K562 (cell line): Measurements from ENCODE around the gene QPRT. TPM values are rescaled to one million over a fixed set of nuclear protein-coding genes. Genes with fewer than 3 reads are reported as not detected.
A peak's percentile ranks its signal among the peaks of the same experiment; 100 is the strongest.

ENCODE experiments used
- BRD9 ChIP-seq: fragments of 450-650 bp; IDR thresholded peaks from 2 replicates; pipeline ENCODE4 v1.6.1; 2018; ENCODE audit warnings: low read depth; ENCODE audit not compliant: partially characterized antibody
- CSDE1 ChIP-seq, 2 experiments: fragments of 450-650 bp; IDR thresholded peaks; 2 replicates each; pipeline ENCODE4 v1.6.1; 2016; ENCODE audit warnings: mild to moderate bottlenecking in 1 of 2
- EGR1 ChIP-seq: fragments of 450-650 bp; conservative IDR thresholded peaks from 2 replicates; pipeline ENCODE4 v1.6.1; 2017; ENCODE audit warnings: mild to moderate bottlenecking
- FOXA3 ChIP-seq, 2 experiments: fragments of 450-650 bp in 1 of 2; sonication (generic) in 1 of 2; formaldehyde crosslinking; IDR thresholded peaks in 1 of 2; conservative IDR thresholded peaks in 1 of 2; 2 replicates each; pipeline versions ENCODE4 v1.4.0 to v1.8.0; 2020 to 2022; ENCODE audit warnings: mild to moderate bottlenecking in 2 of 2, missing genetic modification reagents in 1 of 2
- GABPB1 ChIP-seq: sonication (generic); formaldehyde crosslinking; IDR thresholded peaks from 2 replicates; pipeline ENCODE4 v1.8.0; 2022; ENCODE audit warnings: mild to moderate bottlenecking, missing genetic modification reagents
- HDAC6 ChIP-seq: IDR thresholded peaks from 2 replicates; pipeline ENCODE4 v1.6.1; 2012; ENCODE audit warnings: low read depth, mild to moderate bottlenecking, control low read depth, inconsistent platforms, low read length, moderate library complexity
- HSF4 ChIP-seq: fragments of 250-450 bp; sonication (Bioruptor Pico); IDR thresholded peaks from 2 replicates; pipeline ENCODE4 v2.1.2; 2022; ENCODE audit warnings: mild to moderate bottlenecking, moderate library complexity, borderline replicate concordance
- KDM1A ChIP-seq, 2 experiments: fragments of 450-650 bp; IDR thresholded peaks; 2 replicates each; pipeline ENCODE4 v1.6.1; 2016; ENCODE audit warnings: mild to moderate bottlenecking in 2 of 2
- KDM5B ChIP-seq: fragments of 200-600 bp; sonication (generic); IDR thresholded peaks from 2 replicates; pipeline ENCODE4 v1.6.1; 2012; ENCODE audit warnings: low read depth, mild to moderate bottlenecking, moderate library complexity, low read length, control low read depth, inconsistent platforms; ENCODE audit not compliant: insufficient replicate concordance
- MTA1 ChIP-seq: fragments of 450-650 bp; IDR thresholded peaks from 2 replicates; pipeline ENCODE4 v1.6.1; 2017; ENCODE audit warnings: borderline replicate concordance
- MTA2 ChIP-seq: fragments of 450-650 bp; IDR thresholded peaks from 2 replicates; pipeline ENCODE4 v1.6.1; 2016; ENCODE audit warnings: low read depth
- SPI1 ChIP-seq: IDR thresholded peaks from 2 replicates; pipeline ENCODE4 v1.6.1; 2011; ENCODE audit warnings: low read depth, low read length, control low read depth, borderline replicate concordance
- SRSF7 ChIP-seq: fragments of 200-400 bp; formaldehyde crosslinking; optimal IDR thresholded peaks from 2 replicates; pipeline ENCODE3; 2017; ENCODE audit warnings: mild to moderate bottlenecking, low read depth, low read length
- TCF7L2 ChIP-seq: fragments of 150-350 bp; IDR thresholded peaks from 2 replicates; pipeline ENCODE4 v1.6.1; 2016; ENCODE audit warnings: low read depth, mild to moderate bottlenecking, low read length, moderate library complexity
- TFAM ChIP-seq: fragments of 250-450 bp; sonication (Bioruptor Pico); conservative IDR thresholded peaks from 2 replicates; pipeline ENCODE4 v1.5.0; 2021; ENCODE audit warnings: mild to moderate bottlenecking, moderate library complexity
- XRCC4 ChIP-seq: IDR thresholded peaks from one replicate; pipeline ENCODE4 v1.6.1; 2011; ENCODE audit not compliant: insufficient read depth, insufficient read length; ENCODE audit errors: extremely low read depth
- ZBTB17 ChIP-seq: fragments of 450-650 bp; formaldehyde crosslinking; IDR thresholded peaks from 2 replicates; pipeline ENCODE4 v1.4.0; 2020; ENCODE audit warnings: mild to moderate bottlenecking
- ZFPM2 ChIP-seq: fragments of 250-450 bp; sonication (Bioruptor Pico); IDR thresholded peaks from 2 replicates; pipeline ENCODE4 v1.5.1; 2022; ENCODE audit warnings: mild to moderate bottlenecking
- ZNF124 ChIP-seq: sonication (generic); formaldehyde crosslinking; IDR thresholded peaks from 2 replicates; pipeline ENCODE4 v1.8.1; 2022; ENCODE audit warnings: missing genetic modification reagents
- ZNF140 ChIP-seq: fragments of 250-450 bp; sonication (Bioruptor Pico); IDR thresholded peaks from 2 replicates; pipeline ENCODE4 v1.8.0; 2021; ENCODE audit warnings: moderate library complexity, mild to moderate bottlenecking, inconsistent platforms
- ZNF830 ChIP-seq: fragments of 250-450 bp; sonication (Bioruptor Pico); IDR thresholded peaks from 2 replicates; pipeline ENCODE4 v1.5.0; 2021; ENCODE audit warnings: mild to moderate bottlenecking
- polyA plus RNA-seq, 8 experiments: library from polyadenylated mRNA; depleted of rRNA in 4 of 8; stranded (reverse) in 5 of 8; unstranded in 3 of 8; fragments of >200 nt; fragmentation: Nextera tagmentation in 2 of 8; fragmentation: Illumina TruSeq in 1 of 8; extraction: Ambion mirVana in 2 of 8; extraction: Trizol in 1 of 8; gene quantifications; 2 replicates each; pipeline versions ENCODE4 v1.2.1 to v1.2.3, GENCODE V29; 2011 to 2014; ENCODE audit warnings: inconsistent platforms in 1 of 8, missing spikeins in 1 of 8
- total RNA-seq, 7 experiments: library from RNA; depleted of rRNA in 6 of 7; stranded (reverse); fragments of >200 nt in 6 of 7; fragmentation: Illumina TruSeq in 2 of 7; extraction: Trizol in 2 of 7; gene quantifications; 2 replicates each; pipeline versions ENCODE4 v1.2.1 to v1.2.3, GENCODE V29; 2011 to 2021; ENCODE audit warnings: low replicate concordance in 1 of 7
- TF ChIP-seq, protein P1 (sequence below): fragments of 450-650 bp; IDR thresholded peaks from 2 replicates; pipeline ENCODE4 v1.6.1; 2016; ENCODE audit warnings: antibody characterized with exemption
- TF ChIP-seq, protein P2 (sequence below): sonication (generic); formaldehyde crosslinking; IDR thresholded peaks from 2 replicates; pipeline ENCODE4 v1.8.0; 2022; ENCODE audit warnings: mild to moderate bottlenecking, missing genetic modification reagents
- TF ChIP-seq, protein P3 (sequence below): fragments of 450-650 bp; formaldehyde crosslinking; IDR thresholded peaks from 2 replicates; pipeline ENCODE4 v1.4.0; 2022; ENCODE audit warnings: missing genetic modification characterization
- TF ChIP-seq, protein P4 (sequence below): fragments of 250-450 bp; sonication (Bioruptor Pico); IDR thresholded peaks from 2 replicates; pipeline ENCODE4 v1.4.0; 2020; ENCODE audit warnings: mild to moderate bottlenecking, moderate library complexity

QPRT gene
- total and polyA plus RNA-seq, 9 of the 15 experiments (the other 6 are each of a cell fraction or from before 2014, with no cell fraction given): 7.7 to 112 (median 64.1) TPM

DNA sequence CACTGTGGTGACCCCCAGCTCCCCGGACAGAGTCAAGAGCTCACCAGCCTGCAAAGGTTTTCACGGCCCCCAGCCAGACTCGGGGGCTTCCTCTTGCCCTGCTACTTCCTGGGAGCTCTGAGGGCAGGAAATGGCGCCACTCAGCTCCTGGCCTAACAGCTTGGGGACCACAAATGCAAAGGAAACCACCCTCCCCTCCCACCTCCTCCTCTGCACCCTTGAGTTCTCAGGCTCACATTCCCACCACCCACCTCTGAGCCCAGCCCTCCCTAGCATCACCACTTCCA lies 16.3 kb upstream of the QPRT start (continued):
- TF ChIP-seq, protein P1, sequence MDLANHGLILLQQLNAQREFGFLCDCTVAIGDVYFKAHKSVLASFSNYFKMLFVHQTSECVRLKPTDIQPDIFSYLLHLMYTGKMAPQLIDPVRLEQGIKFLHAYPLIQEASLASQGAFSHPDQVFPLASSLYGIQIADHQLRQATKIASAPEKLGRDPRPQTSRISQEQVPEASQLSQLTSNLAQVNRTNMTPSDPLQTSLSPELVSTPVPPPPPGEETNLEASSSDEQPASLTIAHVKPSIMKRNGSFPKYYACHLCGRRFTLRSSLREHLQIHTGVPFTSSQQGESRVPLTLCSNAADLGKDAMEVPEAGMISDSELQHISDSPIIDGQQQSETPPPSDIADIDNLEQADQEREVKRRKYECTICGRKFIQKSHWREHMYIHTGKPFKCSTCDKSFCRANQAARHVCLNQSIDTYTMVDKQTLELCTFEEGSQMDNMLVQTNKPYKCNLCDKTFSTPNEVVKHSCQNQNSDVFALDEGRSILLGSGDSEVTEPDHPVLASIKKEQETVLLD: no peak
- TF ChIP-seq SRSF7 (no peak), ZFPM2 (CRISPR knock-in tag) (no peak), KDM1A (IDR thresholded peaks at IDR 0.05) (no peak), ZNF124 (CRISPR knock-in tag) (no peak), ZNF140 (CRISPR knock-in tag) (no peak), HDAC6 (no peak), SPI1 (peak; percentile 8; the same call in 1 of the 2 replicates), ZNF830 (no peak), TFAM (CRISPR knock-in tag) (no peak), MTA1 (0 out of 2 replicates have a peak, but pooled peaks have one; percentile 6), ZBTB17 (CRISPR knock-in tag) (0 out of 2 replicates have a peak, but pooled peaks have one; percentile 16), HSF4 (CRISPR knock-in tag) (no peak), KDM5B (peak; percentile 3), GABPB1 (CRISPR knock-in tag) (0 out of 2 replicates have a peak, but pooled peaks have one; percentile 22), BRD9 (no peak), XRCC4 (no peak), MTA2 (no peak), TCF7L2 (no peak), FOXA3 (CRISPR knock-in tag; conservative IDR thresholded peaks at IDR 0.05 in 1 of 2, IDR thresholded peaks at IDR 0.05 in 1 of 2) (no peak), CSDE1 (IDR thresholded peaks at IDR 0.05) (no peak), EGR1 (peak; percentile 47)
- TF ChIP-seq, protein P2, sequence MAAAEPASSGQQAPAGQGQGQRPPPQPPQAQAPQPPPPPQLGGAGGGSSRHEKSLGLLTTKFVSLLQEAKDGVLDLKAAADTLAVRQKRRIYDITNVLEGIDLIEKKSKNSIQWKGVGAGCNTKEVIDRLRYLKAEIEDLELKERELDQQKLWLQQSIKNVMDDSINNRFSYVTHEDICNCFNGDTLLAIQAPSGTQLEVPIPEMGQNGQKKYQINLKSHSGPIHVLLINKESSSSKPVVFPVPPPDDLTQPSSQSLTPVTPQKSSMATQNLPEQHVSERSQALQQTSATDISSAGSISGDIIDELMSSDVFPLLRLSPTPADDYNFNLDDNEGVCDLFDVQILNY (CRISPR knock-in tag): no peak
- TF ChIP-seq, protein P3, sequence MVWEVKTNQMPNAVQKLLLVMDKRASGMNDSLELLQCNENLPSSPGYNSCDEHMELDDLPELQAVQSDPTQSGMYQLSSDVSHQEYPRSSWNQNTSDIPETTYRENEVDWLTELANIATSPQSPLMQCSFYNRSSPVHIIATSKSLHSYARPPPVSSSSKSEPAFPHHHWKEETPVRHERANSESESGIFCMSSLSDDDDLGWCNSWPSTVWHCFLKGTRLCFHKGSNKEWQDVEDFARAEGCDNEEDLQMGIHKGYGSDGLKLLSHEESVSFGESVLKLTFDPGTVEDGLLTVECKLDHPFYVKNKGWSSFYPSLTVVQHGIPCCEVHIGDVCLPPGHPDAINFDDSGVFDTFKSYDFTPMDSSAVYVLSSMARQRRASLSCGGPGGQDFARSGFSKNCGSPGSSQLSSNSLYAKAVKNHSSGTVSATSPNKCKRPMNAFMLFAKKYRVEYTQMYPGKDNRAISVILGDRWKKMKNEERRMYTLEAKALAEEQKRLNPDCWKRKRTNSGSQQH (CRISPR knock-in tag): peak; percentile 76
- TF ChIP-seq, protein P4, sequence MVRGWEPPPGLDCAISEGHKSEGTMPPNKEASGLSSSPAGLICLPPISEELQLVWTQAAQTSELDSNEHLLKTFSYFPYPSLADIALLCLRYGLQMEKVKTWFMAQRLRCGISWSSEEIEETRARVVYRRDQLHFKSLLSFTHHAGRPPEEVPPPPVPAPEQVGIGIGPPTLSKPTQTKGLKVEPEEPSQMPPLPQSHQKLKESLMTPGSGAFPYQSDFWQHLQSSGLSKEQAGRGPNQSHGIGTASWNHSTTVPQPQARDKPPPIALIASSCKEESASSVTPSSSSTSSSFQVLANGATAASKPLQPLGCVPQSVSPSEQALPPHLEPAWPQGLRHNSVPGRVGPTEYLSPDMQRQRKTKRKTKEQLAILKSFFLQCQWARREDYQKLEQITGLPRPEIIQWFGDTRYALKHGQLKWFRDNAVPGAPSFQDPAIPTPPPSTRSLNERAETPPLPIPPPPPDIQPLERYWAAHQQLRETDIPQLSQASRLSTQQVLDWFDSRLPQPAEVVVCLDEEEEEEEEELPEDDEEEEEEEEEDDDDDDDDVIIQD (CRISPR knock-in tag): no peak
